HCT116 (cell line): ENCODE data around the gene DDX23. TPM values are rescaled to one million over a fixed set of nuclear protein-coding genes. Genes with fewer than 3 reads are reported as not detected.

Experiments
- ATAC-seq: fragments of 200-7000 bp; cut with Tn5 transposase; 2 replicates; pipeline ENCODE4 v1.9.1; 2020; ENCODE audit warnings: mild to moderate bottlenecking, moderate library complexity
- BruUV-seq: library from RNA; stranded (reverse); fragments of 400-500 nt; replicated peaks from 2 replicates; lab custom pipeline; 2021; lab: Mats Ljungman, UMichigan
- CTCF ChIA-PET: fragments of 300-600 bp; sonication (Branson Sonifier 250); formaldehyde crosslinking; loops from one replicate; lab custom pipeline; 2021; ENCODE audit warnings: antibody characterized with exemption; lab: Charles Lee
- POLR2A ChIA-PET: fragments of 300-600, 350-600 bp; sonication (Branson Sonifier 250); formaldehyde crosslinking; loops from one replicate; lab custom pipeline; 2021; ENCODE audit warnings: antibody characterized with exemption; lab: Charles Lee
- RAD21 ChIA-PET, 2 experiments: fragments of 300-600 bp; sonication (Branson Sonifier 250); formaldehyde crosslinking; loops; one replicate each; lab custom pipeline; 2023; ENCODE audit warnings: low total read pairs in 2 of 2; ENCODE audit not compliant: uncharacterized antibody in 2 of 2, unreplicated experiment in 2 of 2, low non-redundant PET in 1 of 2; lab: Charles Lee
- DNase-seq: peaks from one replicate; pipeline ENCODE4 v3.0.0-alpha.2; 2010; ENCODE audit warnings: low read depth, low spot score
- H2AFZ ChIP-seq: fragments of 200-600 bp; shearing (Covaris generic), sonication (generic); 2 replicates; pipeline ENCODE4 v1.6.1; 2017; ENCODE audit warnings: low read depth, mixed run types, mixed read lengths, antibody characterized with exemption, low read length; ENCODE audit not compliant: poor library complexity, severe bottlenecking
- H3K27ac ChIP-seq: 2 replicates; pipeline ENCODE4 v1.5.1; 2012; ENCODE audit warnings: low read depth, low read length
- H3K27me3 ChIP-seq: fragments of 200-600 bp; sonication (generic); 2 replicates; pipeline ENCODE4 v1.6.1; 2016; ENCODE audit warnings: mixed run types, low read length, mixed read lengths; ENCODE audit not compliant: insufficient read depth
- H3K36me3 ChIP-seq, 2 experiments: fragments of 200-500 bp in 1 of 2; fragments of 200-600 bp in 1 of 2; sonication (Bioruptor generic) in 1 of 2; sonication (generic) in 1 of 2; 2 replicates each; pipeline versions ENCODE4 v1.5.1 to v1.6.1; 2014 to 2016; ENCODE audit warnings: low read length in 2 of 2, inconsistent platforms in 1 of 2, mixed read lengths in 1 of 2, mixed run types in 1 of 2; ENCODE audit not compliant: insufficient read depth in 2 of 2, control insufficient read depth in 1 of 2
- H3K4me1 ChIP-seq, 2 experiments: fragments of 200-600 bp in 1 of 2; sonication (generic) in 1 of 2; 2 replicates each; pipeline versions ENCODE4 v1.5.1 to v1.6.1; 2012 to 2017; ENCODE audit warnings: low read length in 2 of 2, inconsistent platforms in 1 of 2, mild to moderate bottlenecking in 1 of 2, mixed read lengths in 1 of 2, mixed run types in 1 of 2, moderate library complexity in 1 of 2; ENCODE audit not compliant: insufficient read depth in 2 of 2, control insufficient read depth in 1 of 2
- H3K4me2 ChIP-seq: fragments of 200-600 bp; sonication (generic); 2 replicates; pipeline ENCODE4 v1.6.1; 2017; ENCODE audit warnings: mixed run types, low read length, mixed read lengths
- H3K4me3 ChIP-seq, 2 experiments: fragments of 200-600 bp in 1 of 2; sonication (generic) in 1 of 2; replicated peaks in 1 of 2; 2 replicates each; pipeline ENCODE4 v1.5.1; 2011 to 2016; ENCODE audit warnings: low read length in 2 of 2, control low read depth in 1 of 2, low read depth in 1 of 2, mild to moderate bottlenecking in 1 of 2, mixed read lengths in 1 of 2, mixed run types in 1 of 2
- H3K79me2 ChIP-seq: fragments of 200-600 bp; sonication (generic); 2 replicates; pipeline ENCODE4 v1.6.1; 2017; ENCODE audit warnings: mild to moderate bottlenecking, mixed run types, low read length, moderate library complexity, mixed read lengths; ENCODE audit not compliant: insufficient read depth
- H3K9ac ChIP-seq: fragments of 200-600 bp; sonication (generic); 2 replicates; pipeline ENCODE4 v1.6.1; 2016; ENCODE audit warnings: low read length, mixed read lengths
- H3K9me2 ChIP-seq: fragments of 200-600 bp; sonication (generic), shearing (Covaris generic); 2 replicates; pipeline ENCODE4 v1.6.1; 2017; ENCODE audit warnings: mixed run types, mild to moderate bottlenecking, moderate library complexity; ENCODE audit not compliant: insufficient read depth
- H3K9me3 ChIP-seq, 2 experiments: fragments of 200-500 bp in 1 of 2; fragments of 200-600 bp in 1 of 2; sonication (Bioruptor generic) in 1 of 2; sonication (generic) in 1 of 2; 2 replicates each; pipeline ENCODE4 v1.6.1; 2014 to 2017; ENCODE audit warnings: low read length in 2 of 2, mixed read lengths in 2 of 2, inconsistent platforms in 1 of 2, low read depth in 1 of 2, mild to moderate bottlenecking in 1 of 2, mixed run types in 1 of 2, moderate library complexity in 1 of 2; ENCODE audit not compliant: control insufficient read depth in 1 of 2, insufficient read depth in 1 of 2
- H4K20me1 ChIP-seq: fragments of 200-600 bp; sonication (generic), shearing (Covaris generic); 2 replicates; pipeline ENCODE4 v1.6.1; 2017; ENCODE audit warnings: mixed run types, mild to moderate bottlenecking, moderate library complexity; ENCODE audit not compliant: insufficient read depth
- ATF3 ChIP-seq: IDR thresholded peaks from 2 replicates; pipeline ENCODE4 v1.6.1; 2012
- CBX3 ChIP-seq: IDR thresholded peaks from 2 replicates; pipeline ENCODE4 v1.6.1; 2012; ENCODE audit warnings: low read depth
- CEBPB ChIP-seq: IDR thresholded peaks from 2 replicates; pipeline ENCODE4 v1.6.1; 2012; ENCODE audit warnings: low read depth
- ELF1 ChIP-seq: IDR thresholded peaks from 2 replicates; pipeline ENCODE4 v1.6.1; 2012; ENCODE audit warnings: low read depth, borderline replicate concordance
- MAX ChIP-seq: IDR thresholded peaks from 2 replicates; pipeline ENCODE4 v1.6.1; 2012
- POLR2AphosphoS5 ChIP-seq: IDR thresholded peaks from 2 replicates; pipeline ENCODE4 v1.6.1; 2011; ENCODE audit warnings: mild to moderate bottlenecking, low read depth, low read length, moderate library complexity
- RAD21 ChIP-seq: IDR thresholded peaks from 2 replicates; pipeline ENCODE4 v1.6.1; 2012; ENCODE audit warnings: low read depth, mild to moderate bottlenecking
- SIN3A ChIP-seq: IDR thresholded peaks from 2 replicates; pipeline ENCODE4 v1.6.1; 2012; ENCODE audit warnings: low read depth
- SP1 ChIP-seq: IDR thresholded peaks from 2 replicates; pipeline ENCODE4 v1.6.1; 2012; ENCODE audit warnings: low read depth
- SRF ChIP-seq: IDR thresholded peaks from 2 replicates; pipeline ENCODE4 v1.6.1; 2012; ENCODE audit warnings: low read depth
- TCF7L2 ChIP-seq: IDR thresholded peaks from 2 replicates; pipeline ENCODE4 v1.7.0; 2011; ENCODE audit warnings: borderline replicate concordance, inconsistent platforms; ENCODE audit not compliant: insufficient read depth, insufficient read length; ENCODE audit errors: extremely low read depth
- YY1 ChIP-seq: IDR thresholded peaks from 2 replicates; pipeline ENCODE4 v1.6.1; 2011; ENCODE audit warnings: low read length, low read depth, moderate library complexity, mild to moderate bottlenecking; ENCODE audit not compliant: insufficient replicate concordance; ENCODE audit errors: extremely low read depth
- ZBTB33 ChIP-seq: IDR thresholded peaks from 2 replicates; pipeline ENCODE4 v1.6.1; 2011; ENCODE audit warnings: mild to moderate bottlenecking, low read length, moderate library complexity; ENCODE audit not compliant: insufficient replicate concordance; ENCODE audit errors: extremely low read depth
- ZNF274 ChIP-seq: fragments of 200-500 bp; sonication (Bioruptor generic); IDR thresholded peaks from 2 replicates; pipeline ENCODE4 v1.6.1; 2014; ENCODE audit warnings: mild to moderate bottlenecking, low read depth, low read length, inconsistent platforms
- intact Hi-C: fragments of 100-400 bp; cut with micrococcal nuclease; formaldehyde crosslinking; loops from 2 replicates; pipeline ENCODE4 v1.10.0; 2022
- total RNA-seq: library from RNA; stranded (reverse); gene quantifications from one replicate; pipeline ENCODE4 v1.2.1, GENCODE V29; 2021; ENCODE audit not compliant: unreplicated experiment

DDX23 gene
- total RNA-seq, 1 experiment from 2014 or later = 75.0 TPM

- CTCF ChIA-PET = no interaction called here
- RAD21 ChIA-PET = no interaction called here
- no peak for TF ChIP-seq RAD21
- TF ChIP-seq POLR2AphosphoS5 = no peak
- no peak for TF ChIP-seq YY1
- no peak for TF ChIP-seq SP1
- TF ChIP-seq TCF7L2 = no peak
- TF ChIP-seq ZNF274 = no peak
- TF ChIP-seq MAX = no peak
- TF ChIP-seq ATF3 = no peak
- TF ChIP-seq CBX3 = no peak
- TF ChIP-seq, all 23 proteins: peak for 0
Measured at GRCh38 chr12:48807981-48808380, 44.0 kb downstream of the DDX23 start.

GRCh38 chr12:48803675-48804074, 48.3 kb downstream of the DDX23 start:
- ChIA-PET CTCF (no interaction called here), POLR2A (no interaction called here), RAD21 (no interaction called here)
- H3K4me3 ChIP-seq = no peak overlapping the region
- H3K27ac ChIP-seq = no peak overlapping the region
- no peak overlapping the region for H3K9ac ChIP-seq
- no peaks in the 10 kb centered on the region for H3K4me1 ChIP-seq
- no peaks in the 10 kb centered on the region for H3K79me2 ChIP-seq
- intact Hi-C loops = no loop called here
- H2AFZ ChIP-seq = no peak overlapping the region
- no peaks in the 10 kb centered on the region for H3K27me3 ChIP-seq
- DNase-seq = no peak
- H4K20me1 ChIP-seq = no peaks in the 10 kb centered on the region
- H3K4me2 ChIP-seq = no peak overlapping the region
- H3K9me3 ChIP-seq = no peaks in the 10 kb centered on the region
- no peaks in the 10 kb centered on the region for H3K9me2 ChIP-seq
- H3K36me3 ChIP-seq = no peaks in the 10 kb centered on the region
- no TSS peak for BruUV-seq
- ATAC-seq = no peak
- TF ChIP-seq YY1 (no peak), SRF (no peak), POLR2AphosphoS5 (no peak), SIN3A (no peak), MAX (no peak), SP1 (no peak), ZBTB33 (no peak), ELF1 (no peak), CEBPB (no peak), ATF3 (no peak), TCF7L2 (no peak)

More at GRCh38 chr12:48807981-48808380, 44.0 kb downstream of the DDX23 start:
- no peak overlapping the region for H3K4me3 ChIP-seq
- no peaks in the 10 kb centered on the region for H3K79me2 ChIP-seq
- H3K27ac ChIP-seq = no peak overlapping the region
- H3K9ac ChIP-seq = no peak overlapping the region
- ATAC-seq (no peak), DNase-seq (no peak)
- H3K9me3 ChIP-seq = no peaks in the 10 kb centered on the region
- POLR2A ChIA-PET = no interaction called here
- no peaks in the 10 kb centered on the region for H3K36me3 ChIP-seq
- no peaks in the 10 kb centered on the region for H4K20me1 ChIP-seq
- H3K4me2 ChIP-seq = no peak overlapping the region
- no peaks in the 10 kb centered on the region for H3K9me2 ChIP-seq
- H3K27me3 ChIP-seq = no peaks in the 10 kb centered on the region
- H3K4me1 ChIP-seq = peaks cover 7 to 14% of the 10 kb centered on the region in 2 experiments; a peak in 3 of 4 replicates
- intact Hi-C loops = no loop called here
- no peak overlapping the region for H2AFZ ChIP-seq
- BruUV-seq = no TSS peak
